IgD-negative memory B cell (primary cell): ENCODE results near the gene IL1R2. TPM values are rescaled to one million over a fixed set of nuclear protein-coding genes. Genes with fewer than 3 reads are reported as not detected.

Experiments
- H3K27ac Mint-ChIP-seq, 3 donors: one replicate each; pipeline ENCODE4 v1.8.0; 2020 to 2022; ENCODE audit warnings: mild to moderate bottlenecking in 3 of 3, mixed read lengths in 3 of 3, moderate library complexity in 1 of 3
- H3K27me3 Mint-ChIP-seq: one replicate; pipeline ENCODE4 v1.8.0; 2021; ENCODE audit warnings: mixed read lengths
- H3K36me3 Mint-ChIP-seq: one replicate; pipeline ENCODE4 v1.8.0; 2020; ENCODE audit warnings: mild to moderate bottlenecking, mixed read lengths
- H3K4me1 Mint-ChIP-seq, 3 donors: one replicate each; pipeline ENCODE4 v1.8.0; 2020 to 2022; ENCODE audit warnings: mixed read lengths in 3 of 3, mild to moderate bottlenecking in 1 of 3
- H3K4me3 Mint-ChIP-seq, 4 donors: one replicate each; pipeline ENCODE4 v1.8.0; 2020 to 2022; ENCODE audit warnings: mild to moderate bottlenecking in 4 of 4, mixed read lengths in 4 of 4, moderate library complexity in 3 of 4
- H3K9me3 Mint-ChIP-seq, 3 donors: one replicate each; pipeline ENCODE4 v1.8.0; 2020 to 2021; ENCODE audit warnings: mixed read lengths in 3 of 3, mild to moderate bottlenecking in 1 of 3
- polyA plus RNA-seq: library from polyadenylated mRNA; unstranded; fragments of 300-500 nt; fragmentation: Illumina TruSeq; gene quantifications from one replicate; pipeline ENCODE4 v1.2.3, GENCODE V29; 2021

The IL1R2 gene
- polyA plus RNA-seq, 1 donor from 2014 or later, result not detected

DNA sequence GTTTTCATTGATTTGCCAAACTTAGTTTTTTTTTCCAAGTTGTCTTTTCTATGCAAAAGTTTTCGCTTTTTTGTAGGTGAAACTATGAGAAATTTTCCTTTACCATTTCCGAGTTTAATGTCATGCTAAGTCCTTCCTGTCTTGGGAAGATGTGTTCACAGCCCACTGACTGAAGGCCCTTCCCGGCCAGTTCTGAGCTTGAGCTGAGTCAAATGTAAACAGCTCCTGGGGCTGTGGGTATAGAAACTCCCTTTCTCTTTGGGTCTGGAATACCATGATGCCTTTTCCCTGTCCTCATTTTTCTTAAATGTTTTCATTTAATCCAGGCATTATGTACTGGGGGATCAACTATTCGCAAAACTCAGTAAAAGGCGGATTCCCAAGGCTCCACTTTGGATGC is 81.0 kb downstream of the IL1R2 start:
- H3K36me3 Mint-ChIP-seq, result no peaks in the 10 kb centered on the region
- no peak overlapping the region for H3K4me3 Mint-ChIP-seq
- H3K27ac Mint-ChIP-seq, result no peak overlapping the region
- H3K9me3 Mint-ChIP-seq, result peaks cover 0 to 2% (median 0%) of the 10 kb centered on the region in 3 donors
- peaks cover 1% of the 10 kb centered on the region for H3K27me3 Mint-ChIP-seq
- peaks cover 0 to 4% (median 1%) of the 10 kb centered on the region in 3 donors for H3K4me1 Mint-ChIP-seq

DNA sequence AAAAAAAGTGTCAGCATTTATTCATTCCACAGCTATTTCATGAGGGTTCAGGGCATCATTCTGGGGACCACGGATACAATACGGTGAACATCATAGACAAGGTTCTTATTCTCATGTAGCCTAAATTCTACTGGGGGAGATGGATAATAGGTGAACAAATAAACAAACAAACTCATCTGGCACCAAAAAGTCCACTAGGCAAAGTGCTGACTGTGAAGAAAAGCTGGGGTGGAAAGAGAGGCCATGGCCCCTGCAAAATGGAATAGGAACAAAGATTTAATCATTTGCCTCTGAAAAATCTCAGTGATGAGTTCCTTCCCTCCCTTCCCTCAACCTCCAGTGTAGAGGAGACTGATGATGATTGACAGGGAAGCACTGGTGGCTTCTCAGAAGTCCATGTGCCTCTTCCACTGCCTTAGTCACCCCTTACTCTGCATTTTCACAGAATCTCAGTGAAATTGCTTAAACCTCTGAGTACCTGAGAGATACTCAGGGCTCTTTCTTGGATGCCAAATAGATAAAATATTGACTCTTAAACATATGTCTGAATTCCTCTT is 81.5 kb downstream of the IL1R2 start:
- Mint-ChIP-seq H3K27ac (no peak overlapping the region), H3K9me3 (no peaks in the 10 kb centered on the region), H3K27me3 (peaks cover 1% of the 10 kb centered on the region)

DNA sequence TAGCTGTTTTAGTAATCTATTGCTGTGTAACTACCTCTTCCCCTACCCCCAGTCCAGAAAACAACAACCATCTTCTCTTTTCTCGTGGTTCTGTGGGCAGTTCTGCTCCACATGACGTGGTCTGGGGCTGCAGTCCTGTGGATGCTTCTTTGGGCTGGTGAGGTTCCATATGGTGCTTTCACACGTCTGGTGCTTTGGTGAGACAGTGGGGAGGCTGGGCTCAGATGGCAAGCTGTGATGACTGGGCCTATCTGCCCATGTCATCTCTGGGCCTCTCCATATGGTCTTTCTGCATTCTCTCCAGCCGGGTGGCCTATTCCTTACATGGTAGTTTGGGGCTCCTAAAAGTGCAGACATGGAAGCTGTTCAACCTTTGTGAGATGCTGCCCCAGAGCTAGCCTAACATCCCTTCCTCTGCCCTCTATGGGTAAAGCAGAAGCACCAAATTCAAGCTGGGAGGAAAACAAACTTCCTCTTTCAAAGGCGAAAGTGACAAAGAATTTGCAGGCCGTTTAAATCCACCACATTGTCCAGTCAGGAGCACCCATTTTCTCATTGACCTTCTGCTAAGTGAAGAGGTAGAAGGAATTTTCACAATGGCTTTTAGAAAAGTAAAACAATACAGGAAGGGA is 82.5 kb downstream of the IL1R2 start:
- Mint-ChIP-seq H3K9me3 (no peaks in the 10 kb centered on the region), H3K27ac (no peak overlapping the region), H3K36me3 (peaks cover 2% of the 10 kb centered on the region), H3K4me3 (no peak overlapping the region), H3K4me1 (peaks cover 0 to 4% (median 0%) of the 10 kb centered on the region in 3 donors), H3K27me3 (no peaks in the 10 kb centered on the region)

More for the DNA sequence above, 81.5 kb downstream of the IL1R2 start:
- Mint-ChIP-seq H3K36me3 (peaks cover 2% of the 10 kb centered on the region), H3K4me3 (no peak overlapping the region), H3K4me1 (peaks cover 0 to 4% (median 1%) of the 10 kb centered on the region in 3 donors)

DNA sequence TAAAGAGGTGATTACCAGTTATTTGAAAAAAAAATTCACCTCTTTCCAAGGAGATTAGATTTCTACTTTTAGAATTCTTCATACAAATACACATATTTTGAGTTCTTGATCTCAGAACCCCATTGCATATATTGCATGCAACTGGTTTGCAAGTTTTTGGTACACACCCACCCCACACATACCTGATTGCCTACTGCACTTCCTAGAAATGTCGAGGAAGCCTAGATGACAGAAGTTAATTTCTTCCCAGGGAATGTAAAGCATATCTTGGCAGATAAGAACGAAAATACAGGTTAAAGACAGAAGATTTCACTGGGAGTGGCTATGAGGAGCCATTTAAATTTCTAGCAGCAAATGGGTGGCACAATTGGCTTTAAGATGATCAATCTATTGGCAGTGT is 83.7 kb downstream of the IL1R2 start:
- Mint-ChIP-seq H3K9me3 (no peaks in the 10 kb centered on the region), H3K4me3 (no peak overlapping the region), H3K27ac (no peak overlapping the region), H3K27me3 (no peaks in the 10 kb centered on the region), H3K4me1 (peaks cover 0 to 4% (median 0%) of the 10 kb centered on the region in 3 donors), H3K36me3 (peaks cover 2% of the 10 kb centered on the region)

DNA sequence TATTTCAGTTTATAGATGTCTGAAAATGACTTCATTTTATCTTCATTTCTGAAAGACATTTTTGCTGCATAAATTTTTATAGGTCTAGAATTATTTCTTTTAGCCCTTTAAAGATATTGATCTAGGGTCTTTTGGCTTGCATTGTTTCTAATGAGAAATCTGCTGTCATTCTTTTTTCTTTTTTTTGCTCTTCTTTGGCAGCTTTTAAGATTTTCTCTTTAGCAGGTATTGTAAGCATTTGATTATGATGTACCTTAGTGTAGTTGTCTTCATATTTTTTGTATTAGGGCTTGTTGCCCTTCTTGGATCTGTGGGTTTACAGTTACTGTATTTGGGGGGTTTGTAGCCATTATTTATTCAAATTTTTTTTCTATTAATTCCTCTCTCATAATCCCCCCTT is 84.8 kb downstream of the IL1R2 start:
- Mint-ChIP-seq H3K27me3 (no peaks in the 10 kb centered on the region), H3K27ac (no peak overlapping the region), H3K4me3 (no peak overlapping the region), H3K36me3 (peaks cover 2% of the 10 kb centered on the region), H3K9me3 (no peaks in the 10 kb centered on the region), H3K4me1 (peaks cover 0 to 4% (median 0%) of the 10 kb centered on the region in 3 donors)

Other genes starting within 250 kb of the IL1R2 start
- not detected for gene IL1R1, start 150.8 kb downstream of the IL1R2 start, polyA plus RNA-seq
- gene IL1RL2, start 195.1 kb downstream of the IL1R2 start, polyA plus RNA-seq, result not detected